Omental fat pad (tissue), 4 donors: Measurements from ENCODE around the gene WHAMM. TPM values are rescaled to one million over a fixed set of nuclear protein-coding genes. Genes with fewer than 3 reads are reported as not detected.

Experiments used
- ATAC-seq: fragments of 150-250 bp; one replicate; pipeline ENCODE4 v1.9.1; 2016; ENCODE audit warnings: mild to moderate bottlenecking, moderate library complexity; ENCODE audit not compliant: low FRiP score
- DNase-seq: peaks from one replicate; pipeline ENCODE4 v3.0.0-alpha.2; 2019; ENCODE audit warnings: low spot score
- total RNA-seq, 4 donors: library from RNA; depleted of rRNA; stranded (reverse); fragments of >200 nt; gene quantifications; one replicate each; pipeline ENCODE4 v1.1.0, GENCODE V29; 2016
- TF ChIP-seq, protein P1 (sequence below), 3 donors: fragments of 450-650 bp; IDR thresholded peaks; one replicate each; pipeline ENCODE4 v1.5.1; 2016 to 2017; ENCODE audit warnings: antibody characterized with exemption in 3 of 3, mild to moderate bottlenecking in 3 of 3, moderate library complexity in 2 of 3

WHAMM gene
- total RNA-seq, 4 donors from 2014 or later = 7.5 to 9.7 (median 7.9) TPM

DNA sequence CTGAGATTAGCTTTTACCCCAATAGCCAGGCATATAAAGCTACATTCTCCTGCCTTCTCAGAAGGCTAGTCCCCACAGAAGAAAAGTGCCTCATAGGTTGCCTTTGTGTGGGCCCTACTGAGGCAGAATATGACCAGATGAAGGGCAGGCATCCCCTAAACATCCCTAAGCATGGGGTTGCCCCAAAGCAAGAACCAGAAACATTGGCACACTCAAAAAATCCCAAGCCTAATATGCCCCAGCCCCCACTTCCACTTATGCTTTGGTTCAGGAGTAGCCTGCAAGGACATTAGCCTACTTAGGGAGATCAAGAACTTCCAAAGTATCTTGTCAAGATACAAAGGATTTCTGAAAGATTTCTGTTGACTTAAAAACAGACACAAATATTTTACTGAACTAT lies 29.7 kb downstream of the WHAMM start:
- no peak for ATAC-seq
- no peak for DNase-seq
- TF ChIP-seq, protein P1, sequence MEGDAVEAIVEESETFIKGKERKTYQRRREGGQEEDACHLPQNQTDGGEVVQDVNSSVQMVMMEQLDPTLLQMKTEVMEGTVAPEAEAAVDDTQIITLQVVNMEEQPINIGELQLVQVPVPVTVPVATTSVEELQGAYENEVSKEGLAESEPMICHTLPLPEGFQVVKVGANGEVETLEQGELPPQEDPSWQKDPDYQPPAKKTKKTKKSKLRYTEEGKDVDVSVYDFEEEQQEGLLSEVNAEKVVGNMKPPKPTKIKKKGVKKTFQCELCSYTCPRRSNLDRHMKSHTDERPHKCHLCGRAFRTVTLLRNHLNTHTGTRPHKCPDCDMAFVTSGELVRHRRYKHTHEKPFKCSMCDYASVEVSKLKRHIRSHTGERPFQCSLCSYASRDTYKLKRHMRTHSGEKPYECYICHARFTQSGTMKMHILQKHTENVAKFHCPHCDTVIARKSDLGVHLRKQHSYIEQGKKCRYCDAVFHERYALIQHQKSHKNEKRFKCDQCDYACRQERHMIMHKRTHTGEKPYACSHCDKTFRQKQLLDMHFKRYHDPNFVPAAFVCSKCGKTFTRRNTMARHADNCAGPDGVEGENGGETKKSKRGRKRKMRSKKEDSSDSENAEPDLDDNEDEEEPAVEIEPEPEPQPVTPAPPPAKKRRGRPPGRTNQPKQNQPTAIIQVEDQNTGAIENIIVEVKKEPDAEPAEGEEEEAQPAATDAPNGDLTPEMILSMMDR (IDR thresholded peaks at IDR 0.05) = no peak

DNA sequence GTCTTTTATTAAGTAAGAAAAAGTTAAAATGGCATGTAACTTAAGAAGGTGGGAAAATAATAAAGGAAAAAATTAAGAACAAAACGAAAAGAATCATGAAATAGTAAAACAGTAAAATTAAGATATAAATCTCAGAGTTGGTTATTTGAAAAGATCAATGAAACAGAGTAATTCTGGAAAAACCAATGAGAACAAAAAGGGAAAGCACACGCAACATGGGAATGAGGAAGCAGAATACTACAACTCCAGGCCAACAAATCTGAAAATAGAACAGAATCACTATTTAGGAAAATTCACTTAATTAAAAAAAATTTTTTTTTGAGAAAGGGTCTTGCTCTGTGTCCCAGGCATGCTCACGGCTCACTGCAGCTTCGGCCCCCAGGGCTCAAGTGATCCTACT lies 30.7 kb downstream of the WHAMM start:
- ATAC-seq = no peak
- DNase-seq = no peak
- TF ChIP-seq, protein P1 (IDR thresholded peaks at IDR 0.05) = no peak

DNA sequence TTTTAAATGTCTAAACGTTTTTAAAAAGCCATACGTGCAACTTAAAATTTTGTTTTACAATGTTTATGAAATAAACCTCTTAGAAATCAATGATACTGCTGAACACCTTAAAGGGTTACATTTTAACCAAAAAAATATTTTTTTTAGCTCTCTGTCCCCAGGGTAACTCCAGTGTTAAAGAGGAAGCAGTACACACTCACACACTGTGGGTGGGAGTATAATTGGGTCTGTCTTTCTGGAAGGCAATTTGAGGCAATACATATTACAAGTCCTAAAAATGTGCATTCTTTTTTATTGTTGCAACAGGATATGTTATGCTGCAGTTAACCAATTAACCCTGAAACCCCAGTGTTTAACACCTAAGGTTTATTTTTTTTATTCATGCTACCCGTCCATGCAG lies 34.1 kb downstream of the WHAMM start:
- DNase-seq (no peak), ATAC-seq (no peak)
- TF ChIP-seq, protein P1 (IDR thresholded peaks at IDR 0.05) = no peak

DNA sequence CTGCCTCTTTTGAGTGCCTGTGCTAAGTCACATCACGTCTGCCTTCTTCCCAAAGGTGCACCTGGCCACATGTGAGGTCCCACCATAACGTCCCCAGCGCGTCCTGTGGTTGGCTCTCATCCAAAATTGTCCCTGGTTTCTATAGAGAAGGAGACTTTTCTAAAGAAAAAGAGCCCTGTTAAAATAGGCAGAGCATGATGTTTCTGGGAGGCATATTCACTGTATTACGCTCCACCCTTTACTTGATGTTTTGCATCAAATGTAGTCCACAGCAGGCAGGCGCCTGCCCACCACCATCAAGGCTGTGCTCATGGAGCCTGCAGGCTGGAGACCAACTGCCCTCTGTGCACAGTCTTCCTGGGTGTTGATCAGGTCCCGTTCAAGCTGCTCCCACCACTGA lies 36.3 kb downstream of the WHAMM start:
- DNase-seq = no peak
- ATAC-seq = no peak
- TF ChIP-seq, protein P1 (IDR thresholded peaks at IDR 0.05) = no peak

DNA sequence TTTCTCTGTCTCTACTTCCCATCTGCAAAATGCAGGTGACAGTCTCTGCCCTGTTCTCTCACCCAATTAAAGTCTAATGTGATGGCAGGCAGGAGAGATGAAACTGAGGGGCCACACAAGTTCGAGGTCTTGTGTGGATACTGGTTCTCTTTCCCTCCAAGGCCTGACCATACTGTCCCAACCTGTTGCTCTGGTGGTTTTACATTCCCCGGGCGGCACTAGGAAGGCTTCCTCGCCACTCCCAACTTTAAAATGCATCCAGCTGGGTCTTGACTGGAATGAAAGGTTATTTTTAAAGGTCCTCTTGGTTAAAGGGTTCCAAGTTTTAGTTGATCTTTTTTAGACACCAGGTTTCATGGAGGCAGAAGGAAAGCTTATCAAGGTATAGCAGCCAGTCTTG lies 37.2 kb downstream of the WHAMM start:
- TF ChIP-seq, protein P1 (IDR thresholded peaks at IDR 0.05) = no peak
- DNase-seq = no peak
- ATAC-seq = no peak

DNA sequence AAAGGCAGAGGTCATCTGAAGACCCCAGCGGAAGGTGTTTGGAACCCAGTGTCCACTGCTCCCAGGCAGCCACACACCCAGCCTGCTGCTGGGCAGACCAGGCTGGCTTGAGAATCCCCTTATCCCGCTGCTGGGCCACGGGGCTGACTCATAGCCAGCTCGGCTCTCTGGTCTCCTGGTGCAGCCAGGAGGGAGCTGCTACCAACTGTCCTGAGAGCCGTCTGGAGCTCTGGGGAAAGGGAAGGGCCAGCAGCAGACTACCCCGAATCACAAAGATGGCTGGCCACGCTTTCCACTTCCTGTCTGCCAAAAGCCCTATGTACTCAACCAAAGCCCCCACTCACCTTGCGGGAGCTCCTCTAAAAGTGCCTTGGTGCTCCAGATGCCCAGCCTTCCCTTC lies 38.3 kb downstream of the WHAMM start:
- no peak for DNase-seq
- TF ChIP-seq, protein P1 (IDR thresholded peaks at IDR 0.05) = no peak
- no peak for ATAC-seq

DNA sequence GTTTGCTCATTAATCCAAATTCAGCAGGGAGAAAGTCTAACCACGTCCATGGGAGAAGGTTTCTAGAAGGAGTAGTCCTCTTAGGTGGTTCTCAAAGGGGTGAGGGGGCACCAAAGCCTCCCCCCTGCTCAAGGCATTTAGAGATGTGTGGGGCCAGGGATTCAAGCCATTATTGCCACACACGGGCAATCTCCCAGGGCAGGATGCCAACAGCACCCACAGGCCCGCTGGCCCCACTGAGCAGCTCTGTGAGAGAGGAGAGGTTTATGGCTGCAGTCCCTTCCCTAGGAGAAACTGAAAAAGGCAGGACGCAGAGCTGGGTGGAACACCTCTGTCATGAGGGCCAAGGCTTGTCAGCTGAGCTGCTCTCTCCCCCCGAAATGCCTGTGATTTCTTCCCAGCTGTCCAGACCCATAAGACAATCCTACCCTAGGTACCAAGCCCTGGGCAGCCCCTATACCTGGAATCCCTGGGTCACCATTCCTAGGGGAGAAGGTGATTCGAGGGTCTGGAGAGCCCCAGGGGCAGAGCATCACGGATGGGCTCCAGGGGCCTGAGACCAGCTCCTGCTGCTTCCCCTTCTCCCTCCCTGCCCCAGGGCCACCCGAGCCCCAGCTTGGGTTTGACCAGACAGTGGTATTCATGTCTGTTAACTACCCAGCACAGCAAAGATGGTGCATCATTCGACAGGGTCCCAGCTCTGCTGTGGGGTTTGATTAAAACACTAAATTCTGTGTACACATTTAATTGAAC lies 39.0 kb downstream of the WHAMM start:
- DNase-seq (no peak), ATAC-seq (no peak)
- TF ChIP-seq, protein P1 (IDR thresholded peaks at IDR 0.05) = no peak
